GM06990 (cell line): Measurements from ENCODE around the gene GP2.
"Not testable (repeated sequence)": the region's sequence is repeated elsewhere in the genome, so short reads cannot be mapped to it uniquely, and the experiment has no call there.

Source experiments
- DNase-seq: peaks from one replicate; pipeline ENCODE4 v3.0.0-alpha.2; 2011; ENCODE audit not compliant: insufficient read length; ENCODE audit errors: extremely low read depth
- H3K27me3 ChIP-seq: replicated peaks from 2 replicates; pipeline ENCODE4 v1.6.0; 2011; ENCODE audit warnings: low read length; ENCODE audit not compliant: control insufficient read depth, insufficient read depth
- H3K36me3 ChIP-seq: 2 replicates; pipeline ENCODE4 v1.5.1; 2011; ENCODE audit warnings: low read length; ENCODE audit not compliant: control insufficient read depth, insufficient read depth
- H3K4me3 ChIP-seq: replicated peaks from 2 replicates; pipeline ENCODE4 v1.5.1; 2011; ENCODE audit warnings: low read depth, mild to moderate bottlenecking, control low read depth, low read length
- CTCF ChIP-seq: IDR thresholded peaks from 2 replicates; pipeline ENCODE4 v1.5.1; 2011; ENCODE audit warnings: low read length, control low read depth, mild to moderate bottlenecking, inconsistent platforms; ENCODE audit not compliant: insufficient read depth, poor library complexity, severe bottlenecking

Gene GP2

GRCh38 chr16:20326321-20326720 lies 992 bp downstream of the GP2 start:
- Histone ChIP-seq H3K27me3 (no peaks in the 10 kb centered on the region), H3K4me3 (no peak overlapping the region), H3K36me3 (no peaks in the 10 kb centered on the region)
- no peak for DNase-seq
- no peak for TF ChIP-seq CTCF

GRCh38 chr16:20325005-20325404 lies 2.3 kb downstream of the GP2 start:
- H3K4me3 ChIP-seq: no peak overlapping the region
- H3K36me3 ChIP-seq: no peaks in the 10 kb centered on the region
- no peak for DNase-seq
- TF ChIP-seq CTCF: no peak
- H3K27me3 ChIP-seq: no peaks in the 10 kb centered on the region

- Histone ChIP-seq H3K27me3 (no peaks in the 10 kb centered on the region), H3K36me3 (no peaks in the 10 kb centered on the region), H3K4me3 (no peak overlapping the region)
- TF ChIP-seq CTCF: no peak
- DNase-seq: no peak
Observed at GRCh38 chr16:20323591-20324117, 3.7 kb downstream of the GP2 start.

GRCh38 chr16:20322696-20323095 lies 4.6 kb downstream of the GP2 start:
- H3K27me3 ChIP-seq: no peaks in the 10 kb centered on the region
- no peak overlapping the region for H3K4me3 ChIP-seq
- H3K36me3 ChIP-seq: no peaks in the 10 kb centered on the region
- no peak for TF ChIP-seq CTCF
- DNase-seq: no peak

GRCh38 chr16:20321671-20322070 lies 5.6 kb downstream of the GP2 start:
- H3K27me3 ChIP-seq: no peaks in the 10 kb centered on the region
- DNase-seq: no peak

GRCh38 chr16:20321051-20321450 lies 6.3 kb downstream of the GP2 start:
- DNase-seq, H3K36me3 ChIP-seq, H3K4me3 ChIP-seq, H3K27me3 ChIP-seq: not testable (repeated sequence)

More at GRCh38 chr16:20321671-20322070, 5.6 kb downstream of the GP2 start:
- Histone ChIP-seq H3K36me3 (no peaks in the 10 kb centered on the region), H3K4me3 (no peak overlapping the region)
- TF ChIP-seq CTCF: no peak
